Type B pancreatic cell (in vitro differentiated cells): ENCODE measurements around the gene LONP2. TPM values are rescaled to one million over a fixed set of nuclear protein-coding genes. Genes with fewer than 3 reads are reported as not detected.
"Not testable (repeated sequence)": the region's sequence is repeated elsewhere in the genome, so short reads cannot be mapped to it uniquely, and the experiment has no call there.

ENCODE experiments used
- DNase-seq: peaks from one replicate; pipeline ENCODE4 v3.0.0; 2021; ENCODE audit warnings: mixed read lengths; ENCODE audit not compliant: unreplicated experiment; ENCODE audit errors: extremely low spot score
- H3K27ac Mint-ChIP-seq: 2 replicates; pipeline ENCODE4 v1.8.0; 2021; ENCODE audit warnings: mild to moderate bottlenecking, mixed read lengths
- H3K27me3 Mint-ChIP-seq: 2 replicates; pipeline ENCODE4 v1.8.0; 2021; ENCODE audit warnings: mixed read lengths
- H3K36me3 Mint-ChIP-seq: 2 replicates; pipeline ENCODE4 v1.8.0; 2021; ENCODE audit warnings: mixed read lengths
- H3K4me1 Mint-ChIP-seq: one replicate; pipeline ENCODE4 v1.8.0; 2021; ENCODE audit warnings: mixed read lengths; ENCODE audit not compliant: unreplicated experiment
- H3K4me3 Mint-ChIP-seq: 2 replicates; pipeline ENCODE4 v1.8.0; 2021; ENCODE audit warnings: mild to moderate bottlenecking, mixed read lengths
- H3K9me3 Mint-ChIP-seq: 2 replicates; pipeline ENCODE4 v1.8.0; 2021; ENCODE audit warnings: mixed read lengths
- total RNA-seq: library from RNA; stranded (reverse); gene quantifications from 2 replicates; pipeline ENCODE4 v1.2.1, GENCODE V29; 2021; ENCODE audit warnings: low replicate concordance
- TF ChIP-seq, protein P1 (sequence below): fragments of 200-600 bp; sonication (generic); conservative IDR thresholded peaks from 2 replicates; pipeline ENCODE4 v1.5.0; 2021; ENCODE audit warnings: antibody characterized with exemption, mild to moderate bottlenecking

Gene LONP2
- total RNA-seq, 1 donor from 2014 or later = 65.5 TPM

DNA sequence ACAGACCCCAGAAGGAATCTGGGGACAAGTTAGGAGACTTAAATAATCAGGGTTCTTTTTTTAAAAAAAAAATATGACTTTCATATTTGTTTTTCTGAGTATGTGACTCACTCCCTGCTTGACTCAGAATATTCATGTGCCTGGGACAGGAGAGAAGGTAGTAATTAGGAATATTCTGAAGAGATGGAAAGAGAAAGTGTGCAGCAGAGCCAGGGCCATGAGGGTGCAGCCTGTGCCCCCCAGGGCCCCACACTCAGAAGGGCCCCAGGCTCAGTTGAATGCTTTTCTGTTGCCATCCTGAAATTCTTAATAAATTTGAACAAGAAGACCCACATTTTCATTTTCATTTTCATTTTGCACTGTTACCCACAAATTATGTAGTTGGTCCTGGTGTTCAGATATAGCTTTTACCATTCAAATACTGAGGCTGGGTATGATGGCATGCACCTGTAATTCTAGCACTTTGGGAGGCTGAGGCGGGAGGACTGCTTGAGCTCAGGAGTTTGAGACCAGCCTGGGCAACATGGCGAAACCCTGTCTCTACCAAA lies 11.5 kb upstream of the LONP2 start:
- Mint-ChIP-seq H3K9me3 (no peaks in the 10 kb centered on the region), H3K4me1 (no peaks in the 10 kb centered on the region), H3K36me3 (no peaks in the 10 kb centered on the region), H3K4me3 (no peak overlapping the region), H3K27ac (no peak overlapping the region), H3K27me3 (no peaks in the 10 kb centered on the region)
- TF ChIP-seq, protein P1, sequence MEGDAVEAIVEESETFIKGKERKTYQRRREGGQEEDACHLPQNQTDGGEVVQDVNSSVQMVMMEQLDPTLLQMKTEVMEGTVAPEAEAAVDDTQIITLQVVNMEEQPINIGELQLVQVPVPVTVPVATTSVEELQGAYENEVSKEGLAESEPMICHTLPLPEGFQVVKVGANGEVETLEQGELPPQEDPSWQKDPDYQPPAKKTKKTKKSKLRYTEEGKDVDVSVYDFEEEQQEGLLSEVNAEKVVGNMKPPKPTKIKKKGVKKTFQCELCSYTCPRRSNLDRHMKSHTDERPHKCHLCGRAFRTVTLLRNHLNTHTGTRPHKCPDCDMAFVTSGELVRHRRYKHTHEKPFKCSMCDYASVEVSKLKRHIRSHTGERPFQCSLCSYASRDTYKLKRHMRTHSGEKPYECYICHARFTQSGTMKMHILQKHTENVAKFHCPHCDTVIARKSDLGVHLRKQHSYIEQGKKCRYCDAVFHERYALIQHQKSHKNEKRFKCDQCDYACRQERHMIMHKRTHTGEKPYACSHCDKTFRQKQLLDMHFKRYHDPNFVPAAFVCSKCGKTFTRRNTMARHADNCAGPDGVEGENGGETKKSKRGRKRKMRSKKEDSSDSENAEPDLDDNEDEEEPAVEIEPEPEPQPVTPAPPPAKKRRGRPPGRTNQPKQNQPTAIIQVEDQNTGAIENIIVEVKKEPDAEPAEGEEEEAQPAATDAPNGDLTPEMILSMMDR = no peak
- DNase-seq = no peak

DNA sequence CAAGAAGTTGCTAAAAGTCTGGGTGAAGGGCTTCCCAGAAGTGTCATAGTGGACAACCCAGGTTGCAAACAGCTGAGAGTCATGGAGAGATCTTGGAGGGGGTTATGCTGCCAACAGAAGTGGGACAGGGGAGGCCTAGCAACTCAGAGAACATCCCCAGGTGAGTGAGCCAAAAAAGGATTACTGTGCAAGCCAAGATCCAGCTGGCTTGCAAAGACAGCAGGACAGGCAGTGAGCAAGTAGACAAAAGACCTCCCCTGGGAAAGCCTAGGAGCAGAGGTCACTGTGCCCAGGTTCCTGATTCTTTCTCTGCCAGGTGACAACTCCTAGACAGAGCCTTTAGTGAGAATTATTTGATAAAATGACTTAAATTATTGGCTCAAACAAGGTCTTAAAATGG lies 9.5 kb upstream of the LONP2 start:
- no peaks in the 10 kb centered on the region for H3K9me3 Mint-ChIP-seq
- DNase-seq = no peak
- TF ChIP-seq, protein P1 = no peak
- no peak overlapping the region for H3K4me3 Mint-ChIP-seq
- no peaks in the 10 kb centered on the region for H3K27me3 Mint-ChIP-seq
- H3K4me1 Mint-ChIP-seq = no peaks in the 10 kb centered on the region
- no peaks in the 10 kb centered on the region for H3K36me3 Mint-ChIP-seq
- no peak overlapping the region for H3K27ac Mint-ChIP-seq

DNA sequence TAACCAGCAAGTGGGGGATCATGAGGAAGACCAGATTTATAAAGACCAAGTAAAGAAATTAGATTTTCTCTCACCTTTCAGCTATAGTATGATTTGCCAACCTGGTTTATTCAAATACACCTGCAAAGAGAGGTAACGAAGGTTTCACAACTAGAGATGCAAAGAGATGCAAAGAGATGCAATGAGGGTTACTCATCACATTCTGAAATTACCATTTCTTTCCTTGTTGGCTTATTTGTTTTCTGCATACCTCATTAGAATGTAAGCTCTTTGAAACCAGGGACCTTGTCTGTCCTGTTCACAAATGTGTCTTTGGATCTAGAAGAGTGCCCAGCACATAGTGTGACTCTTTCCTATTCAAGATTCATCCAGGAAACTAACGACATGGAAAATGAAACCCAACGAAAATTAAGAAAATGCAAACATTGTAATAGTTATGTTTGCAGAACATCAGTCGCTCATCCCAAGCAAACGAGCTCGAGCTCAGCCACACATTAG lies 9.0 kb upstream of the LONP2 start:
- Mint-ChIP-seq H3K27ac (no peak overlapping the region), H3K9me3 (no peaks in the 10 kb centered on the region), H3K36me3 (no peaks in the 10 kb centered on the region), H3K4me3 (no peak overlapping the region), H3K27me3 (no peaks in the 10 kb centered on the region), H3K4me1 (no peaks in the 10 kb centered on the region)
- no peak for DNase-seq
- TF ChIP-seq, protein P1 = no peak

DNA sequence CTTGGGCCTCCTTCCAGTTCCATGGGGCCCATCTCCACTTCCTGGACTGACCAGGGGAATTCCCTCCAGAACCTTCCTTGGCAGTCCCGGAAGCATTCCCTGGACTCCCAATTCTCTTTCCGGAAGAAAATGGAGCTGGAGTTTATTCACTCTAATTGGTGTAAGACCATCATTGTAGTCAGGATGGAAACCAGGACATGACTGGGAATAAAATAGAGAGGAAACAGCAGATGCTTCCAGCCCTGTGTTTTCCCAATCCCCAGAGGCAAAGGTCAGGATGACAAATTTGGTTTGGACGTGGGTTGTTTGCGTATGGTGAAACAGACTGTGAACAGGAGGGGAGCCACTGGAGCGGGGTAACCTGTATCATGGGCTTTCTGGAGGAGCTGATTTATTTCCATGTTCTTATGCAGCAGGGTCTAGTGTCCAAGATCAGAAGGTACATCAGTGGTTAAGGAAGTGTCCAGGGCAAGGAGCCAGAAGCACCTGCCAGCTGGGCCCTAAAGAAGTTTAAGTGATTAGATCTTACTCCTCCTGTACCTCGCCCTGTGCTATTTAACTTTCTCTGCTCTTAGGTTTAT lies 8.5 kb upstream of the LONP2 start:
- H3K4me3 Mint-ChIP-seq = no peak overlapping the region
- no peaks in the 10 kb centered on the region for H3K9me3 Mint-ChIP-seq
- DNase-seq = no peak
- H3K36me3 Mint-ChIP-seq = no peaks in the 10 kb centered on the region
- H3K27me3 Mint-ChIP-seq = no peaks in the 10 kb centered on the region
- TF ChIP-seq, protein P1 = no peak
- H3K27ac Mint-ChIP-seq = no peak overlapping the region
- no peaks in the 10 kb centered on the region for H3K4me1 Mint-ChIP-seq

DNA sequence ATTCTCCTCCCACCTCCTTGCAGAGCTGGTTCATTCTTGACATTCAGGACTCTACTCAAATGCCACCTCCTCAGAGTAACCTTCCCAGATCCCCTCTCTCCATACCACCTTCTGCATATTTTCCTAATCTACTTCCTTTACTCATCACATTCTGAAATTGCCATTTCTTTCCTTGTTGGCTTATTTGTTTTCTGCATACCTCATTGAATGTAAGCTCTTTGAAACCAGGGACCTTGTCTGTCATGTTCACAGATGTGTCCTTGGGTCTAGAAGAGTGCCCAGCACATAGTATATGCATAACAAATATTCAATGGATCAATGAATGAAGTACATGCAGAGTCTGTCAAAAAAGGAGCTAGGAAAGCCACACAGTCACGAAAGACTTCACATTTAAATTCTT lies 7.8 kb upstream of the LONP2 start:
- TF ChIP-seq, protein P1 = no peak
- Mint-ChIP-seq H3K36me3 (no peaks in the 10 kb centered on the region), H3K4me1 (no peaks in the 10 kb centered on the region)

DNA sequence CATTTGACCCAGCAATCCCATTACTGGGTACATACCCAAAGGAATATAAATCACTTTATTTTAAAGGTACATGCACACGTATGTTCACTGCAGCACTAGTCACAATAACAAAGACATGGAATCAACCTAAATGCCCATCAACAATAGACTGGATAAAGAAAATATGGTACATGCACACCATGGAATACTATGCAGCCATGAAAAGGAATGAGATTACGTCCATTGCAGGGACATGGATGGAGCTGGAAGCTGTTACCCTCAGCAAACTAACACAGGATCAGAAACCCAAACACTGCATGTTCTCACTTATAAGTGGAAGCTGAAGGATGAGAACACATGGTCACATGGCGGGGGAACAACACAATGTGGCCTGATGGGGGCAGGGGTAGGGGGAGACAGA lies 4.0 kb upstream of the LONP2 start:
- H3K27me3 Mint-ChIP-seq, H3K4me3 Mint-ChIP-seq, H3K27ac Mint-ChIP-seq, DNase-seq, H3K9me3 Mint-ChIP-seq, H3K36me3 Mint-ChIP-seq, H3K4me1 Mint-ChIP-seq: not testable (repeated sequence)

More for the DNA sequence above, 7.8 kb upstream of the LONP2 start:
- Mint-ChIP-seq H3K27me3 (no peaks in the 10 kb centered on the region), H3K4me3 (no peak overlapping the region), H3K27ac (no peak overlapping the region), H3K9me3 (no peaks in the 10 kb centered on the region)
- no peak for DNase-seq
